ENCODE measurements around the gene ELMO1. TPM values are rescaled to one million over a fixed set of nuclear protein-coding genes. Genes with fewer than 3 reads are reported as not detected.
A peak's percentile ranks its signal among the peaks of the same experiment; 100 is the strongest.

Gene ELMO1
- total and polyA plus RNA-seq, 10 of the 15 experiments (the other 5 are each of a cell fraction or from before 2014, with no cell fraction given) = 22.6 to 85.9 (median 56.6) TPM

DNA sequence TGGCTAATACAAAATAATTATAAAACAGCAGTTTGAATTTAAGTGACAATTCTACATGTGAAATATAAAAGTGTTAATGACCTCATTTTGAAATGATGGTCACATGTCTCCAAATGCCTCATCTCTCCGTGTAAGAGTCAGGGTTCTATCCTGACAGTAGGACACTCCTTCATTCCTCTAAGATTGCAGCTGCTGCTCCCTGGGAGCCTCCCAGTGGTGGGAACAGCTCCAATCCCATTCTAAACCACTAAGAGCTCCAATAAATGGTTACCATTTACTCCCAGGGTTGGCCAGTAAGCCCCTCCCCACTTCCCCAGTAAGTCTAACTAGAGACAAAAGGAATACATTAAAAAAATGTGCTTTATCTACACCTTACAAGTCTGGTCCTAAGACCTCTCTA is 379.8 kb downstream of the ELMO1 start:
- ChIA-PET SMC1A (ENCODE audit: uncharacterized antibody, unreplicated experiment) (interaction anchor here (0.9 to 1.1 kb wide), 2 partner anchors 18 to 53 kb away, joined by 4 to 9 read pairs; no protein-coding TSS in a partner anchor), POLR2A (no interaction called here), CTCF (interaction anchor here (2.2 kb wide), 1 partner anchor 15 kb away, joined by 5 read pairs; no protein-coding TSS in a partner anchor), RAD21 (ENCODE audit: unreplicated experiment) (no interaction called here)
- Histone ChIP-seq H3K4me1 (ENCODE audit: control insufficient read depth, insufficient read depth, low read length) (peaks cover 7% of the 10 kb centered on the region), H3K4me3 (no peak overlapping the region), H3K27me3 (replicated peaks in 1 of 2; ENCODE audit: control insufficient read depth in 2 of 2, insufficient read depth in 2 of 2, low read length in 1 of 2) (no peaks in the 10 kb centered on the region), H3K79me2 (ENCODE audit: control insufficient read depth, insufficient read depth, low read length) (no peaks in the 10 kb centered on the region), H2AFZ (ENCODE audit: control insufficient read depth, low read depth, low read length) (no peak overlapping the region), H3K27ac (ENCODE audit: control insufficient read depth, insufficient read depth) (no peak overlapping the region), H4K20me1 (ENCODE audit: control insufficient read depth, insufficient read depth) (no peaks in the 10 kb centered on the region), H3K4me2 (ENCODE audit: control insufficient read depth, insufficient read depth) (no peak overlapping the region), H3K9ac (ENCODE audit: control insufficient read depth, insufficient read depth, low read length) (no peak overlapping the region), H3K36me3 (ENCODE audit: control insufficient read depth in 2 of 2, insufficient read depth in 2 of 2, low read length in 1 of 2) (no peaks in the 10 kb centered on the region; a peak in 1 of 4 replicates), H3K9me3 (replicated peaks; ENCODE audit: control insufficient read depth, insufficient read depth, low read length) (no peaks in the 10 kb centered on the region)
- no peak for TF ChIP-seq RB1 (IDR thresholded peaks at IDR 0.05; ENCODE audit: borderline replicate concordance)
- FAIRE-seq (no peak), DNase-seq (ENCODE audit: low read depth, low spot score) (no peak), ATAC-seq (no peak)
- 48% methylated on average over 1 of the region's 1 CpG for WGBS (ENCODE audit: insufficient coverage, insufficient replicate concordance, low lambda C conversion rate, missing lambda C conversion rate)
- in situ Hi-C loops (cut with MboI) = no loop called here
- intact Hi-C loops (cut with micrococcal nuclease; ENCODE audit: unreplicated experiment) = no loop called here
- BruUV-seq (replicated peaks) = no TSS peak

DNA sequence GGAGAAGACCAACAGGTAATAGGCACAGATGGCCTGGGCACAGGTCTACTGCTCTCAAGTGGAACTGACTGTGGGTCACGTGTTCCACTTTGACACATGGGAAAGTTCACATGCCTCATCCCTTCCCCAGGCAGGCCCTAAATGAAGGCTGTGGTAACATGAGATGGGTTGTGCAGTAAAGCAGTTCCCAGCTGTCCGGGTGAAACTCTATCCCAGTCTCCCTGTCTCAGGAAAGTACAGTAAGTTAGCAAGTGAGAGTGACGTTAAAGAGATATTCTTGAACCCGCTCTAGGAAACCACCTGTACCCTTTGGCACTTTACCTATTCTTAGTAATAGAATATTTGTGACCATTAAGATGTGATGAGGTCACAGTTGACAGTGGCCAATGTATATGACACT is 380.6 kb downstream of the ELMO1 start:
- H3K36me3 ChIP-seq (ENCODE audit: control insufficient read depth in 2 of 2, insufficient read depth in 2 of 2, low read length in 1 of 2) = no peaks in the 10 kb centered on the region; a peak in 1 of 4 replicates
- SMC1A ChIA-PET (ENCODE audit: uncharacterized antibody, unreplicated experiment) = interaction anchor here (1.5 kb wide), 1 partner anchor 14 kb away, joined by 6 read pairs; no protein-coding TSS in a partner anchor
- no peak overlapping the region for H3K4me2 ChIP-seq (ENCODE audit: control insufficient read depth, insufficient read depth)
- H3K79me2 ChIP-seq (ENCODE audit: control insufficient read depth, insufficient read depth, low read length) = no peaks in the 10 kb centered on the region
- no peak for FAIRE-seq
- no peaks in the 10 kb centered on the region for H4K20me1 ChIP-seq (ENCODE audit: control insufficient read depth, insufficient read depth)
- WGBS (ENCODE audit: insufficient coverage, insufficient replicate concordance, low lambda C conversion rate, missing lambda C conversion rate) = 87% methylated on average over 4 of the region's 4 CpGs
- no TSS peak for BruUV-seq (replicated peaks)
- peaks cover 7% of the 10 kb centered on the region for H3K4me1 ChIP-seq (ENCODE audit: control insufficient read depth, insufficient read depth, low read length)
- intact Hi-C loops (cut with micrococcal nuclease; ENCODE audit: unreplicated experiment) = no loop called here
- POLR2A ChIA-PET = no interaction called here
- ATAC-seq = no peak
- H3K27me3 ChIP-seq (replicated peaks in 1 of 2; ENCODE audit: control insufficient read depth in 2 of 2, insufficient read depth in 2 of 2, low read length in 1 of 2) = no peaks in the 10 kb centered on the region
- H2AFZ ChIP-seq (ENCODE audit: control insufficient read depth, low read depth, low read length) = no peak overlapping the region
- no peak overlapping the region for H3K9ac ChIP-seq (ENCODE audit: control insufficient read depth, insufficient read depth, low read length)
- in situ Hi-C loops (cut with MboI) = no loop called here
- no peaks in the 10 kb centered on the region for H3K9me3 ChIP-seq (replicated peaks; ENCODE audit: control insufficient read depth, insufficient read depth, low read length)
- CTCF ChIA-PET = no interaction called here
- DNase-seq (ENCODE audit: low read depth, low spot score) = peak; percentile 13
- H3K4me3 ChIP-seq = no peak overlapping the region
- RAD21 ChIA-PET (ENCODE audit: unreplicated experiment) = interaction anchor here (1.7 kb wide), 1 partner anchor 114 kb away, joined by 5 read pairs; no protein-coding TSS in a partner anchor
- 0 out of 2 replicates have a peak overlapping the region, but pooled peaks have one; percentile 8 for H3K27ac ChIP-seq (ENCODE audit: control insufficient read depth, insufficient read depth)
- TF ChIP-seq, protein P1, sequence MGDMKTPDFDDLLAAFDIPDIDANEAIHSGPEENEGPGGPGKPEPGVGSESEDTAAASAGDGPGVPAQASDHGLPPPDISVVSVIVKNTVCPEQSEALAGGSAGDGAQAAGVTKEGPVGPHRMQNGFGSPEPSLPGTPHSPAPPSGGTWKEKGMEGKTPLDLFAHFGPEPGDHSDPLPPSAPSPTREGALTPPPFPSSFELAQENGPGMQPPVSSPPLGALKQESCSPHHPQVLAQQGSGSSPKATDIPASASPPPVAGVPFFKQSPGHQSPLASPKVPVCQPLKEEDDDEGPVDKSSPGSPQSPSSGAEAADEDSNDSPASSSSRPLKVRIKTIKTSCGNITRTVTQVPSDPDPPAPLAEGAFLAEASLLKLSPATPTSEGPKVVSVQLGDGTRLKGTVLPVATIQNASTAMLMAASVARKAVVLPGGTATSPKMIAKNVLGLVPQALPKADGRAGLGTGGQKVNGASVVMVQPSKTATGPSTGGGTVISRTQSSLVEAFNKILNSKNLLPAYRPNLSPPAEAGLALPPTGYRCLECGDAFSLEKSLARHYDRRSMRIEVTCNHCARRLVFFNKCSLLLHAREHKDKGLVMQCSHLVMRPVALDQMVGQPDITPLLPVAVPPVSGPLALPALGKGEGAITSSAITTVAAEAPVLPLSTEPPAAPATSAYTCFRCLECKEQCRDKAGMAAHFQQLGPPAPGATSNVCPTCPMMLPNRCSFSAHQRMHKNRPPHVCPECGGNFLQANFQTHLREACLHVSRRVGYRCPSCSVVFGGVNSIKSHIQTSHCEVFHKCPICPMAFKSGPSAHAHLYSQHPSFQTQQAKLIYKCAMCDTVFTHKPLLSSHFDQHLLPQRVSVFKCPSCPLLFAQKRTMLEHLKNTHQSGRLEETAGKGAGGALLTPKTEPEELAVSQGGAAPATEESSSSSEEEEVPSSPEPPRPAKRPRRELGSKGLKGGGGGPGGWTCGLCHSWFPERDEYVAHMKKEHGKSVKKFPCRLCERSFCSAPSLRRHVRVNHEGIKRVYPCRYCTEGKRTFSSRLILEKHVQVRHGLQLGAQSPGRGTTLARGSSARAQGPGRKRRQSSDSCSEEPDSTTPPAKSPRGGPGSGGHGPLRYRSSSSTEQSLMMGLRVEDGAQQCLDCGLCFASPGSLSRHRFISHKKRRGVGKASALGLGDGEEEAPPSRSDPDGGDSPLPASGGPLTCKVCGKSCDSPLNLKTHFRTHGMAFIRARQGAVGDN (IDR thresholded peaks at IDR 0.05) = peak; percentile 76; the same call in 1 of the 2 replicates
- TF ChIP-seq, protein P2, sequence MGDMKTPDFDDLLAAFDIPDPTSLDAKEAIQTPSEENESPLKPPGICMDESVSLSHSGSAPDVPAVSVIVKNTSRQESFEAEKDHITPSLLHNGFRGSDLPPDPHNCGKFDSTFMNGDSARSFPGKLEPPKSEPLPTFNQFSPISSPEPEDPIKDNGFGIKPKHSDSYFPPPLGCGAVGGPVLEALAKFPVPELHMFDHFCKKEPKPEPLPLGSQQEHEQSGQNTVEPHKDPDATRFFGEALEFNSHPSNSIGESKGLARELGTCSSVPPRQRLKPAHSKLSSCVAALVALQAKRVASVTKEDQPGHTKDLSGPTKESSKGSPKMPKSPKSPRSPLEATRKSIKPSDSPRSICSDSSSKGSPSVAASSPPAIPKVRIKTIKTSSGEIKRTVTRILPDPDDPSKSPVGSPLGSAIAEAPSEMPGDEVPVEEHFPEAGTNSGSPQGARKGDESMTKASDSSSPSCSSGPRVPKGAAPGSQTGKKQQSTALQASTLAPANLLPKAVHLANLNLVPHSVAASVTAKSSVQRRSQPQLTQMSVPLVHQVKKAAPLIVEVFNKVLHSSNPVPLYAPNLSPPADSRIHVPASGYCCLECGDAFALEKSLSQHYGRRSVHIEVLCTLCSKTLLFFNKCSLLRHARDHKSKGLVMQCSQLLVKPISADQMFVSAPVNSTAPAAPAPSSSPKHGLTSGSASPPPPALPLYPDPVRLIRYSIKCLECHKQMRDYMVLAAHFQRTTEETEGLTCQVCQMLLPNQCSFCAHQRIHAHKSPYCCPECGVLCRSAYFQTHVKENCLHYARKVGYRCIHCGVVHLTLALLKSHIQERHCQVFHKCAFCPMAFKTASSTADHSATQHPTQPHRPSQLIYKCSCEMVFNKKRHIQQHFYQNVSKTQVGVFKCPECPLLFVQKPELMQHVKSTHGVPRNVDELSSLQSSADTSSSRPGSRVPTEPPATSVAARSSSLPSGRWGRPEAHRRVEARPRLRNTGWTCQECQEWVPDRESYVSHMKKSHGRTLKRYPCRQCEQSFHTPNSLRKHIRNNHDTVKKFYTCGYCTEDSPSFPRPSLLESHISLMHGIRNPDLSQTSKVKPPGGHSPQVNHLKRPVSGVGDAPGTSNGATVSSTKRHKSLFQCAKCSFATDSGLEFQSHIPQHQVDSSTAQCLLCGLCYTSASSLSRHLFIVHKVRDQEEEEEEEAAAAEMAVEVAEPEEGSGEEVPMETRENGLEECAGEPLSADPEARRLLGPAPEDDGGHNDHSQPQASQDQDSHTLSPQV (IDR thresholded peaks at IDR 0.05) = 0 out of 2 replicates have a peak, but pooled peaks have one; percentile 54
- TF ChIP-seq, protein P3, sequence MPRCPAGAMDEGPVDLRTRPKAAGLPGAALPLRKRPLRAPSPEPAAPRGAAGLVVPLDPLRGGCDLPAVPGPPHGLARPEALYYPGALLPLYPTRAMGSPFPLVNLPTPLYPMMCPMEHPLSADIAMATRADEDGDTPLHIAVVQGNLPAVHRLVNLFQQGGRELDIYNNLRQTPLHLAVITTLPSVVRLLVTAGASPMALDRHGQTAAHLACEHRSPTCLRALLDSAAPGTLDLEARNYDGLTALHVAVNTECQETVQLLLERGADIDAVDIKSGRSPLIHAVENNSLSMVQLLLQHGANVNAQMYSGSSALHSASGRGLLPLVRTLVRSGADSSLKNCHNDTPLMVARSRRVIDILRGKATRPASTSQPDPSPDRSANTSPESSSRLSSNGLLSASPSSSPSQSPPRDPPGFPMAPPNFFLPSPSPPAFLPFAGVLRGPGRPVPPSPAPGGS (IDR thresholded peaks at IDR 0.05; ENCODE audit: borderline replicate concordance, insufficient read depth, low read depth, low read length, poor library complexity, severe bottlenecking) = peak; percentile 85

All from GM12878 (cell line).